ENCODE results near the gene PRKN.

PRKN gene

GRCh38 chr6:161436106-161436876 is 1291.3 kb downstream of the PRKN start:
- DNase-seq (ENCODE audit: low read depth): peak; percentile 28
- H3K4me3 ChIP-seq (ENCODE audit: low read length): no peak overlapping the region
- TF ChIP-seq CTCF (IDR thresholded peaks at IDR 0.05; ENCODE audit: insufficient read depth, low read depth, low read length, missing control alignments): no peak

DNA sequence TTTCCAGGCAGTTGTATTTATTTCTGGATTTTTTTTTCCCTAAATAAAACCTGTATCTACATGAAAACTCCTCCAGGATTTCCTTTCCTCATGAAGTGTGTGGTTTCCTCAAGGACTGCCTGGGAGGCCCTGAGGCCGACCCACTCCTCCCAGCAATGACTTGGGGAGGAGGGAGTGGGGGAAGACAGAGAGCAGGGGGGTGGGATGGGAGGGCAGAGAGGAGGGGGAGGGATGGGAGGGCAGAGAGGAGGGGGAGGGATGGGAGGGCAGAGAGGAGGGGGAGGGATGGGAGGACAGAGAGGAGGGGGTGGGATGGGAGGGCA is 1291.9 kb downstream of the PRKN start:
- no peak for TF ChIP-seq CTCF (IDR thresholded peaks at IDR 0.05; ENCODE audit: insufficient read depth, low read depth, low read length, missing control alignments)
- DNase-seq (ENCODE audit: low read depth): no peak
- H3K4me3 ChIP-seq (ENCODE audit: low read length): no peak overlapping the region

GRCh38 chr6:161434921-161435747 is 1292.4 kb downstream of the PRKN start:
- DNase-seq (ENCODE audit: low read depth): peak; percentile 83
- H3K4me3 ChIP-seq (ENCODE audit: low read length): no peak overlapping the region
- TF ChIP-seq CTCF (IDR thresholded peaks at IDR 0.05; ENCODE audit: insufficient read depth, low read depth, low read length, missing control alignments): no peak

DNA sequence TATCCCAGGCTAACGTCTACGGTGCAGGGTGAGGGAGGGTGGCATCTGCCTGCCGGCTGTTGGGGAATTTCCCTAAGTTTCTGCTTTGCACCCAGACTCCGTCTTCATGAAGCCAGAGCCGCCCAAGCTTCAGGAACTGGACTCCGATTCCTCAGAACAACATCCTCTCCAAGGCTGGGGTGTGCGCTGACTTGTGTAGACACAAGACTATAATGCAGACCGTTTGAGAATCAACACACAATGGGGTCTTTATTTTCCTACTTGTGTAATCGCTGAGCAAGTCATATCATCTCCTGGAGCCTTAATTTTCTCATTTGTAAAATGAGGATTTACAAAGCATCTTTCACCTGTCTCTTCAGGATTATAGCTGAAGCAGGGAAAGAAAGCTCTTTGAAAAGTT is 1293.2 kb downstream of the PRKN start:
- H3K4me3 ChIP-seq (ENCODE audit: low read length): no peak overlapping the region
- no peak for TF ChIP-seq CTCF (IDR thresholded peaks at IDR 0.05; ENCODE audit: insufficient read depth, low read depth, low read length, missing control alignments)
- peak; percentile 48 for DNase-seq (ENCODE audit: low read depth)

DNA sequence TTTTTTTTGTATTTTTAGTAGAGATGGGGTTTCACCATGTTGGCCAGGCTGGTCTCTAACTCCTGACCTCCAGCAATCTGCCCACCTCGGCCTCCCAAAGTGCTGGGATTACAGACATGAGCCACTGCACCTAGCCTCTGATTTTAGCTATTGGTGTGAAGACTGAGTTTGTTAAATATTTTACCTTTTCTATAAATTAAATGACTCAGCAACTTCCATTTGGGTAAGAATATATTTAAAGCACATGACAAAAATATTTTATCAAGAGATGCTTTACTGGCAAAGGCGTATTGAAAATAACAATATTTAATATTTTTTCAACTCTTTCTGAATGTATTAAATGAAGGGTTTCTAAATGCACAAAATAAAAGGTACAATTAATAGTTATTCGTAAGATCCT is 1295.0 kb downstream of the PRKN start:
- DNase-seq (ENCODE audit: low read depth): no peak
- no peak for TF ChIP-seq CTCF (IDR thresholded peaks at IDR 0.05; ENCODE audit: insufficient read depth, low read depth, low read length, missing control alignments)
- no peak overlapping the region for H3K4me3 ChIP-seq (ENCODE audit: low read length)

GRCh38 chr6:161429921-161430490 is 1297.6 kb downstream of the PRKN start:
- no peak overlapping the region for H3K4me3 ChIP-seq (ENCODE audit: low read length)
- no peak for DNase-seq (ENCODE audit: low read depth)
- TF ChIP-seq CTCF (IDR thresholded peaks at IDR 0.05; ENCODE audit: insufficient read depth, low read depth, low read length, missing control alignments): peak; percentile 6

All from epithelial cell of esophagus (primary cell).